Prostate gland (tissue), 2 donors: ENCODE results near the gene GPR183.

Experiments
- CTCF ChIP-seq, 4 experiments: fragments of 200-600 bp in 2 of 4; fragments of 450-650 bp in 2 of 4; sonication (generic) in 2 of 4; IDR thresholded peaks; 1 replicate in 3 of 4; 2 replicates in 1 of 4; pipeline ENCODE4 v1.5.1; 2016 to 2019; ENCODE audit warnings: antibody characterized with exemption in 4 of 4, mild to moderate bottlenecking in 2 of 4, moderate library complexity in 2 of 4
- POLR2AphosphoS5 ChIP-seq: sonication (generic); formaldehyde crosslinking; IDR thresholded peaks from one replicate; pipeline ENCODE4 v1.6.1; 2017; ENCODE audit warnings: antibody characterized with exemption

GRCh38 chr13:99313501-99313900, 6.3 kb upstream of the GPR183 start:
- TF ChIP-seq CTCF (IDR thresholded peaks at IDR 0.05) = no peak
- TF ChIP-seq POLR2AphosphoS5 = no peak
